Activated CD8-positive, alpha-beta memory T cell treated with anti-CD3 and anti-CD28 coated beads for 24 hours (primary cell): ENCODE measurements around the gene MAU2.
"Not testable (repeated sequence)": the region's sequence is repeated elsewhere in the genome, so short reads cannot be mapped to it uniquely, and the experiment has no call there.

Experiments used
- DNase-seq: peaks from one replicate; pipeline ENCODE4 v3.0.0-alpha.2; 2020

MAU2 gene

DNA sequence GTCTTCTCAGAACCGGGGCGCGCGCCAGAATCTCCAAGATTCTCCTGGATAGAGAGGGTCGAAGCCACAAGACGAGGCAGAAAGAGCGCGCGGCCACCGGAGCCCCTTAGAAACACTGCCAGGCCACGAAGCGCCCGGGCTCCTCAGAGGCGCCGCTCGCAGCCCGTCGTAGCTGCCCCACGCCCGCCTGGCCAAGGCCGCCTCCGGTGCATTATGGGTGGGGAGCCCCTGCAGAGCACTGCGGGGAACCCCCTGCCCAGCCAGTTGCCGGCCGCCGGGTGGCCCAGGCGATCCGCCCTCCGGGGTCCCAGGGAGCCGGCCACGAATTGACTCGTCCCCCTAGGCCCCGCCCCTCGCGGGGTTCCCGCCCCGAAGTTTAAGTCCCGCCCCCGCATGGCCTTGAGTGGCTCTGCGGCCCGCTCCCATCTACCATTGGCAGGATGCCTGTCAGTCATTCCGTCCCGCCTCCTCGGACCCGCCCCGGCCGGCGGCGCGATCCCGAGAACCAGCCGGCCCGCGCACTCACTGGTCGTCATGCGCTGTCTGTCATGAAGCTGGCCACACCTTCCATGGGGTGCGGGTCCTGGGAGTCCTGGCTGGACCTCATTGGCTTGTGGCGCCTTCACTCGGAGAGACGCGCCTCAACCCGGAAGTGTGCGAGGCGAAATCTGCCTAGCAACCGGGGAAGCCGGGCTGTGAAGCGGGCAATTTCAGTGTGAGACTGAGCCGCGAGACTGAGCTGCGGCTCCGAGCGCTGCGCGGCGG lies 64.7 kb downstream of the MAU2 start:
- DNase-seq = peak; percentile 100

GRCh38 chr19:19385896-19386869 lies 65.6 kb downstream of the MAU2 start:
- DNase-seq = peak; percentile 69

DNA sequence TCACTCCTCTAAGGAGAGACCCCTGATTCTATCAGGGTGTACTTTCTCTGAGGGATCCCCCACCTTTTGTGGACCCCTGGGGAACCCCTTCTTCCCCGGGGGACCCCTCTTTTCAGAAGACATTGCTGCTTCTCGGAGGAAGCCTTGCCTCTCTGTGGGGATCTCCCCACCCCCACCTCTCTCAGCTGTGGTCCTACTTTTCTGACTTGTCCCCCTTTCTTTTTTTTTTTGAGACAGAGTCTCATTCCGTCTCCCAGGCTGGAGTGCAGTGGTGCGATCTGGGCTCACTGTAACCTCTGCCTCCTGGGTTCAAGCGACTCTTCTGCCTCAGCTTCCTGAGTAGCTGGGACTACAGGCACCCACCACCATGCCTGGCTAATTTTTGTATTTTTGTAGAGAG lies 66.5 kb downstream of the MAU2 start:
- DNase-seq = no peak

- DNase-seq = no peak
These were observed 68.2 kb downstream of the MAU2 start for GRCh38 chr19:19388568-19389555.

GRCh38 chr19:19389683-19390082 lies 69.1 kb downstream of the MAU2 start:
- DNase-seq = not testable (repeated sequence)

DNA sequence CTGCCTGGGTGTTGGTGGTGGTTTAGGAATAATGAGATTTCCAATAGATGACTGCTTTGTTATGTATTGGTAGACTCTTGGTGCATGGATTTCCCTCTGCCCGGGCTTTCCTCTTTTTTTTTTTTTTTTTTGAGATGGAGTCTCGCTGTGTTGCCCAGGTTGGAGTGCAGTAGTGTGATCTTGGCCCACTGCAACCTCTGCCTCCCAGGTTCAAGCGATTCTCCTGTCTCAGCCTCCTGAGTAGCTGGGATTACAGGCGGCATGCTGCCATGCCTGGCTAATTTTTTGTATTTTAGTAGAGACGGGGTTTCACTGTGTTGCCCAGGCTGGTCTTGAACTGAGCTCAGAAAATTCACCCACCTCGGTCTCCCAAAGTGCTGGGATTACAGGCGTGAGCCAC lies 73.7 kb downstream of the MAU2 start:
- not testable (repeated sequence) for DNase-seq

GRCh38 chr19:19399733-19400433 lies 79.3 kb downstream of the MAU2 start:
- no peak for DNase-seq

- DNase-seq = no peak
These were observed 82.2 kb downstream of the MAU2 start for GRCh38 chr19:19402656-19403372.

GRCh38 chr19:19403373-19403901 lies 82.8 kb downstream of the MAU2 start:
- no peak for DNase-seq

GRCh38 chr19:19404879-19405860 lies 84.5 kb downstream of the MAU2 start, which contains the start of gene GATAD2A:
TSS of gene GATAD2A (plus strand) at chr19:19405675. CDS start at chr19:19465346, 59,671 bp downstream.
- DNase-seq = peak; percentile 98

- peak; percentile 81 for DNase-seq
These were observed 85.6 kb downstream of the MAU2 start for GRCh38 chr19:19405971-19406877.

GRCh38 chr19:19406878-19407632 lies 86.4 kb downstream of the MAU2 start:
- DNase-seq = peak; percentile 70

GRCh38 chr19:19407633-19407930 lies 87.0 kb downstream of the MAU2 start:
- DNase-seq = no peak
